GM18526 (cell line): Measurements from ENCODE around the gene NOL7.
A peak's percentile ranks its signal among the peaks of the same experiment; 100 is the strongest.

Experiments
- POLR2A ChIP-seq: IDR thresholded peaks from 3 replicates; pipeline ENCODE4 v1.6.1; 2011; ENCODE audit not compliant: insufficient read length; ENCODE audit errors: extremely low read depth

Gene NOL7

GRCh38 chr6:13614926-13615791 lies at the start of gene NOL7:
Gene NOL7 (plus strand): TSS chr6:13615335. CDS start chr6:13615359, 24 bp downstream.
- TF ChIP-seq POLR2A = peak; percentile 96

GRCh38 chr6:13565921-13566320 lies 49.2 kb upstream of the NOL7 start:
- no peak for TF ChIP-seq POLR2A

- no peak for TF ChIP-seq POLR2A
Measured at GRCh38 chr6:13566500-13566899, 48.6 kb upstream of the NOL7 start.

GRCh38 chr6:13568970-13569369 lies 46.2 kb upstream of the NOL7 start:
- TF ChIP-seq POLR2A = no peak

- no peak for TF ChIP-seq POLR2A
Measured at GRCh38 chr6:13572240-13572639, 42.9 kb upstream of the NOL7 start.

- no peak for TF ChIP-seq POLR2A
Measured at GRCh38 chr6:13572951-13573654, 42.0 kb upstream of the NOL7 start.

- TF ChIP-seq POLR2A = no peak
Measured at GRCh38 chr6:13573669-13574110, 41.4 kb upstream of the NOL7 start.

GRCh38 chr6:13574149-13574570 lies 41.0 kb upstream of the NOL7 start:
- peak; percentile 67 for TF ChIP-seq POLR2A

GRCh38 chr6:13574571-13575376 lies 40.4 kb upstream of the NOL7 start, which contains the start of gene SIRT5:
Gene SIRT5 (plus strand): TSS chr6:13574601. CDS start chr6:13584111, 9,510 bp downstream.
- peak; percentile 49 for TF ChIP-seq POLR2A

GRCh38 chr6:13575377-13575775 lies 39.8 kb upstream of the NOL7 start:
- TF ChIP-seq POLR2A = no peak

- TF ChIP-seq POLR2A = no peak
Measured at GRCh38 chr6:13576017-13576416, 39.1 kb upstream of the NOL7 start.

- no peak for TF ChIP-seq POLR2A
Measured at GRCh38 chr6:13577926-13578325, 37.2 kb upstream of the NOL7 start.

- no peak for TF ChIP-seq POLR2A
Measured at GRCh38 chr6:13579911-13580310, 35.2 kb upstream of the NOL7 start.

GRCh38 chr6:13581700-13582229 lies 33.4 kb upstream of the NOL7 start:
- no peak for TF ChIP-seq POLR2A

- TF ChIP-seq POLR2A = no peak
Measured at GRCh38 chr6:13586603-13587542, 28.3 kb upstream of the NOL7 start.
